A172 (cell line): ENCODE measurements around the gene HMGN4. TPM values are rescaled to one million over a fixed set of nuclear protein-coding genes. Genes with fewer than 3 reads are reported as not detected.

Source experiments
- DNase-seq: peaks from one replicate; pipeline ENCODE4 v3.0.0-alpha.2; 2015; ENCODE audit warnings: low spot score
- total RNA-seq: library from RNA; depleted of rRNA; stranded (reverse); fragments of >200 nt; shearing (Covaris generic); gene quantifications from 2 replicates; pipeline ENCODE4 v1.2.3, GENCODE V29; 2014

HMGN4 gene
- total RNA-seq, 1 experiment from 2014 or later = 106 TPM

DNA sequence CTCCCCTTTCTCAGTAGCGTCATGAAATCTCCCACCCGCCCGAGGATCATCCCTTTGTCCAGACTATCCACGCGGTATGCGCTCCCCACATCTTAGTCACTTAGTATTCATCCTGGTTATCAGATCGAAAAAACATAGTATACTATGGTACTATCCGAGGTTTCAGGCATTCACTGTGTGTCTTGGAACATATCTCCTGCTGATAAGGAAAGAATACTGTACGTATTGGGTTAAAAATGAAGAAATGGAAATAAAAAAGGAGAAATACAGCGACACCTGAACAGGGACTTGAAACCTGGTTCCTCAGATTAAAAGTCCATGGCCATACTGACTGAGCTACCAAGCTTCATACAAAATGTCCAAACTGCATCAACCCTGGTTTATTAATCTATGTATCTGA, 14.0 kb downstream of the HMGN4 start:
- DNase-seq = peak; percentile 6

DNA sequence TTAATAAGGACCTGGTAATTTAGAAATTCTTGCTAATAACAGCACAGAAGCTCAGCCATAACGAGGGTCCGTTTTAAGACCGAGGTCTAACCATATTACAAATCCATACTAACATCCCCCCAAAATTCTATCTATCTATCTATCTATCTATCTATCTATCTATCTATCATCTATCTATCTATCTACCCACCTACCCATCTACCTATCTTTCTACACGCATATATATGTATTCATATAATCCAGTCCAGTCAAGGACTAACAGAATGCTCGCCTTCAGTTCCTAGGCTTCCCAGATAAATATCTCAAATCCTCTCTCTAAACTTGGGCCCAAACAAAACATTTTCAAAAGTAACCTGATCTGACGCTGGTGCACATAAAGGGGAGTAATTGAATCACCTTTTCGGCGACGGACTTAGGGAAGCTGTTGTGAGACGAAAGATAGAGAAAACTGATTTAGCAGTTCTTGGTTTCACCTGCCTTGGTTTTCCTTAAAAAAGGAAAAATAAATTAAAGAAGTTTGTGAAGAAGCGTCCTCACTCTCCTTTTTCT, 14.5 kb downstream of the HMGN4 start:
- no peak for DNase-seq

DNA sequence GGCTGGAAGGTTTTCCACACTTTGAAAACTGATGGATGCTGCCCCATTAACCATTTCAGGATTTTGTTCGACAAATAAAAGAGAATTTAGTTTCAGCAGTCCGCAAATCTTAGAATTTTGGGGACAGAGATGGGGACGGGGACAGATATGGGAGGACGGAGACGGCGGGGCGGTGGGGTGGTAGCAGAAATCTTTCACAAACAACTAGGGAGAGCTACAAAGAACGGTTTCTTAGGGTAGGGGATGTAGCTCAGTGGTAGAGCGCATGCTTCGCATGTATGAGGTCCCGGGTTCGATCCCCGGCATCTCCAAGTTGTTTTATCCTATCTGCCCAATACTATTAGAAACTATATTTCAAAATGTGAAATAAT, 15.1 kb downstream of the HMGN4 start:
- peak; percentile 81 for DNase-seq

DNA sequence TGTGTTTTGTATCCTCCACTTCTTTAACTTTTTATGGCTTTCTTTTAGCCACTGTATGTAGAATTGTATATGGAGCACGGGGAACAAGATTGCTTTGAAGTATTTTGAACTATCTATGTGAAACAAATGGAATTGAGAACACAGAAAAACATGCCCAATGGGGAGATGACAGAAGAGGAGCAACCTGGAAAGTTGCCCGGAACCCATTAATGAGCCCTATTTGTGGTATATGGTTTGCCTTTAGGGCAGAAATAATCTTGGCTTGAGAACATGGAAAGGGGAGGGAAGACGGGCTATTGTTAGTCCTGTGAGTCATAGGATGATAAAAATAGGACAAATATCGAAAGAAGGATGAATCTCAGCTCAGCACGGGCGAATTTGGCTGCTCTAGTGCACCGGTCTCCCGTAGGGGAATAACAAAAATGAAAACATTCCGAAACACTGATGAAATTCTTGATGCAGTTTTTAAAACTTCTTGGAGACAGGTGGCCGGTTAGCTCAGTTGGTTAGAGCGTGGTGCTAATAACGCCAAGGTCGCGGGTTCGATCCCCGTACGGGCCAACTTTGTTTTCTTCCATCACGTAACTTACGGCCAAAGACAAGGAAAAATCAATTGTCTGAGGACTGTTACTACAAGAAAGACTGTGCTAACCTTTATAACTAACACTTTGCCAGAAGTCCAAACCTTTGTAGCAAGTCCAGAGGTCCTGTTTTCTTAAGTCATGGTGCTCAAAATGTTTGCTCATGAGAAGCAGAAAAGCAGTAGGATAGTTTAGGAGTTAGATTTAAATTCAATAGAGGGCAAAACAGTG, 15.7 kb downstream of the HMGN4 start:
- DNase-seq = peak; percentile 90

DNA sequence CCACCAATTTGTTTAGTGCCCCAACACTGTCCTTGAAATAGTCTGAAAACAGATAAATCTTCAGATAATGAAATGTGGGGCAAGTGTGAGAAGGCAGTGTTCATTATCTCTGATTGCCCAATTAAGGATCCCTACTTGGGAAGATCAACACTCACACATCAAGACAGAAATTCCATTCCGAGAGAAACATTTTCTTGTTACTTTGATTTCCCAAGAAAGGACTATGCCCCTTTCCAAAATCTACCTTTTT, 16.2 kb downstream of the HMGN4 start:
- no peak for DNase-seq

DNA sequence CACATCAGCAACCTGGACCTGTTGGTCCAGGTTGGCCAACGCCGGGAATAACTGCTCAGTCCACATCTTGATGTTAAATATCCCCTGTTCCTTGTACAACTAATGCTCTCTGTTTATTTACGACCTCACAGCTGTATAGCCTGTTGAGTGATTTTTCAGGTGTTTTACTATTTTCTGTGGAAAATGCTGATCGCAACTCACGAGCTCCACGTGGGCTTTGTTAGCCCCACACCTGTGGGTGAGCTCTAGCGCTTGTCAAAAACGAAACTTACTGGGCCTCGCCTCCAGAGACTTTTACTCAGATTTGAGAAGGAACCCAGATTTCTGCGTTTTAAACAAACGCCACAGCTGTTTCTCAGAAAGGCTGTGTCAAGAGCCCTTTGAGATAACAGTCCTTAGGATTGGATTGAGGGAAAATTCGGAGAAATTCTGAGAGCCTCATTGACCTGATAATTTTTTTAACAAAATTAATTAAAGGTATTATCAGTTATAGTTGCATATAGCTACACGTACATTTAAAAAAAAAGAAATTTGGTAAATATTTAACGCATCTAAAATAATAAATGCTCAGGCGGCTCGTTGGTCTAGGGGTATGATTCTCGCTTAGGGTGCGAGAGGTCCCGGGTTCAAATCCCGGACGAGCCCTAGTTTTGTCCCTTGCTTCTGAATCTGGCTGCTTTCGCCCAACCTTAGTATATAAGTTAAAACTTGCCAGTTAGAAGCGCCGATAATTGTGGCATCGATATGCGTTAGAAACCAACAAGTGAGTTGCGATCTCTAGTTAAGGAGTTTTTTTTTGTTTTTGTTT, 16.7 kb downstream of the HMGN4 start:
- DNase-seq = peak; percentile 72

DNA sequence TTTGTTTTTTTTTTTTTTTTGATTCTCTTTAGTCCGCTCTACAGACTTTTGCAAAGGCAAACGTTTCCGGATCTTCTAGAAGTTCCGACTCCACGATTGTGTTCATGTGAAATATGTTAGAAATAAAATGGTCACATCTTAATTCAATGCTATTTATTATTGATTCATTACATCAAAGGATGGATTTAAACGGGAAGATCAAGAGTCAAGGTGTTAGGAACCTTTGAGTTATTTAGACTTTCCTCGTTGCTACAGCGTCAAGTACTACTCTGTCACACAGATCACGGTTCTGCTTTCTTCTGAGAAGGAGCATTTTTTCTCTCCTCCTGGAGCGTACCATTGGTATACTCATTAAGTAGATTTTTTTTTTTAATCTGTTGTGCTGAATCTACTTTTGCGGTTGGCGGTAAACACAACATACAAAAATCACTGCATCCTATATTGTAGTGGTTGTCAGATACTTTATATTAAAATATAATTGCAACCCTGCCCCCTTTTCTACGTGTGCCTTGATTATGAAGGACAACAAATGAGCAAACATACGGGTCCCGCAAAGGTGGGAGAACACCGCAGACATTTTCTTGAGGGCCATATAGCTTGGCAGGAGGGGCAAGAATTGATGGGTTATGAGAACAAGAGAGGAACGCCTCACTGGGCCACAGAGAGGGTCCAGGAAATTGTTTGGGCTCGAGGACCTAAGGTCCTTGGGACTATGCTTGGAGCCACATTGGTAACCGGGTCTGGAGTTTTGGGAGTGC, 17.5 kb downstream of the HMGN4 start:
- peak; percentile 6 for DNase-seq

DNA sequence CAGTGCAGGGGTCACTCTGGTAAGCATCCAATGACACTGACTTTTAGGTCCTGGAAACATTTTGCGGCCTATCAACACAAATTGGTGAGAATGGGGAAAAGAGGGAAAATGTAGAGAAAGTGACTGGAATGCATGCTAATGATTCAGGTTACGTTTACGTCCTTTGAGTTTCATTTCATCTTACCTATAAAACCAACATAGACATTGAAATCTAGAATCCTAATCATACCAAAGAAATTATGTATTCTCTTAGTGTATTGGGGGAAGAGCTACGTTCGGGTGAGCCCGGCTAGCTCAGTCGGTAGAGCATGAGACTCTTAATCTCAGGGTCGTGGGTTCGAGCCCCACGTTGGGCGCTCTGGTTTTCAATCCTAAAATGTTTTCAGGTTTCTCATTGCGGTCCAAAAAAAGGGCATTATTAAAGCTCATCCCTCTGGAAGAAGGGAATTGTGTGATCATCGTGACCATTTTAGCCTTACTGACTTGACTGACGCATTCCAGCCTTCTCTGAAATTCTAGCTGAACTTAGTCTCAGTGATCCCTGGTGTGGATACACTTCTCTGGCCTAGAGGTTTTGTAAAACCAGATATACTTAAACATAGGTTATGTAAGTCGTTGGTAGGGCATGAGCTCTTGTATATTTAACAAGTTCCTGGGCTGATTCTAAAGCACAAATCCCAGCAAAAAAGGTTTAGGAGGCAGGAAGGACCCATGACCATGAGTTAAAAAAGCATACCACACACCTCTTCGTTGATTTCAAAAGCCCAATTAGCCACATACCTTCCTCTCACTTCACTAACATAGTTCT, 18.3 kb downstream of the HMGN4 start:
- peak; percentile 90 for DNase-seq

DNA sequence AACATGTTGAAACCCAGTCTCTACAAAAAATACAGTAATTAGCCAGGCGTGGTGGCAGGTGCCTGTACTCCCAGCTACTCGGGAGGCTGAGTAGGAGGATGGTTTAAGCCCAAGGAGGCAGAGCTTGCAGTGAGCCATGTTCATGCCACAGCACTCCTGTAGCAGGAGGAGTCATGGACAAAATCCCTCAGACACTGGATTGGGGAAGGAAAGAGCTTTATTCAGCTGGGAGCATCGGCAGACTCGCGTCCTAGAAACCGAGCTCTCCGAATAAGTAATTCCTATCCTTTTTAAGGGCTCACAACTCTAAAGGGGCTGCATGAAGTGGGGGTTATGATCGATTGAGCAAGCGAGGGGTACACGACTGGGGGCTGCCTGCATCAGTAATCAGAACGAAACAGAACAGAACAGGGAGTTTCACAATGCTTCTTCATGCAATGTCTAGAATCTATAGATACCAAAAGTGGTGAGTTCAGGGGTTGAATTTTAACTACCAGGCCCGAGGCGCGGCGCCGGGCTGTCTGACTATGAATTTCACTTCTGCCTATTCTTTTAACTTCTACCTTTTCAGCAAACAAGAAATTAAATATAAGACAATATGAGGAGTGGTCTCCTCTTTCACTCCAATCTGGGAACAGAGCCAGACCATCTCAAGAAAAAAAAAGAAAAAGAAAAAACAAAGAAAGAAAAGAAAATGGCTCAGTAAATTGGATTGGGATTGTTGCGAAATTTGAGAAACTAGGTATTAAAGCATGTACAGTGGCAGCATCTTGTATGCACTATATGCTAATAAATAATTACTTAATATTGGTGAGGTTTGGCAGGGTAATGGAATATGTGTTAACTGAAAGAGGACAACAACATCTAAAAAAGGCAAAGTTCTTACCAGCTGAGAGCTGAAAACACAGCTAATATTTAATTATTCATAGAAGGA, 23.6 kb downstream of the HMGN4 start:
- DNase-seq = no peak

DNA sequence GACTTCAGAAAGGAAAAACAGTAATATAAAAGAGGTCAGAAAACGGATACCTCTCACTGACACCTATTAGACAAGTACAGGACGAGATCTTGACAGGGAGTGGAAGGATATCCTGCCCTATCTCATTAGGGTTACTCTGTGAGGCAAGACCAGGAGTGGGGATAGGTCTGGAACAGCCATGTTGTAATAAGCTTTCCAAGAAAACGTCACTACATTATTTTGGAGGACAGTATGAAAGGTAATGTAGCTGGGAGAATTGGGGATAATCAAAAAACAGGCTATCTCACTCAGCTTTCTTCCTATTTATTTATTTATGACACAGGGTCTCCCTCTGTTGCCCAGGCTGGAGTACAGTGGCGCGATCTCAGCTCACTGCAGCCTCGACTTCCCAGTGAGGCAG, 25.3 kb downstream of the HMGN4 start:
- no peak for DNase-seq

DNA sequence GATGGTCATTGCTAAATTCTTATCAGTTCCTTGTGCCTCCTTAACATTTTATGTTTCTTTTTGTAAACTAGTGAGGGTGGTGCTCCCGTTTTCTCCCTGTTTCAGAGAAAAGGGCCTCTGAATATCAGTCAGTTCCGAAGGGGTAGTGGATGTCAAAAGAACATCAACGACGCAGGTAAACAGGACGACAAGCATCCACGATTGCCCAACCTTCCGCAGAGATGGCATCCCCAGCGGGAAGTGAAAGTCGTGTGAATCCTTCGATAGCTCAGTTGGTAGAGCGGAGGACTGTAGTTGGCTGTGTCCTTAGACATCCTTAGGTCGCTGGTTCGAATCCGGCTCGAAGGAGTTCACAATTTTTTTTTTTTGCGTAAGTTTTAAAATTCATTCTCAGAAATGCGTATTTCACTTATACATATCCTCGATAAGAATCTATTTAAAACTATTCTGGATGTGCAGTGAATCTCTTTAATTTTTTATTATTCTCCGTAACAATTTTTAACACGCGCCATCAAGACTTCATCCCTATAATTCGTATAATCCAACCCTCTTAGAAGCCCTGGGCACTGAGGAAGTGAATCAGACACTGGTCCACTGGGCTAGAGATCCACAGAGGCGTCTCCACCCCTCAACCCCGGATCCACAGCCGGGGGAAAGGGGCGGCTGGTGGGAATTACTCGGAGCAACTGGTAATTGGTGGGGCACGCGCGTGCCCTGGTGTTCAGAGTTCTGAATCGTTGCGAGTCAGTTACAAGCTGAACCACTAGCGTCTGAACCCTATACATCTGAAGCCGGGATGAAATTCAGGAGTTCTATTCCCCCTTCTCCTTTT, 30.7 kb downstream of the HMGN4 start:
- DNase-seq = peak; percentile 95

DNA sequence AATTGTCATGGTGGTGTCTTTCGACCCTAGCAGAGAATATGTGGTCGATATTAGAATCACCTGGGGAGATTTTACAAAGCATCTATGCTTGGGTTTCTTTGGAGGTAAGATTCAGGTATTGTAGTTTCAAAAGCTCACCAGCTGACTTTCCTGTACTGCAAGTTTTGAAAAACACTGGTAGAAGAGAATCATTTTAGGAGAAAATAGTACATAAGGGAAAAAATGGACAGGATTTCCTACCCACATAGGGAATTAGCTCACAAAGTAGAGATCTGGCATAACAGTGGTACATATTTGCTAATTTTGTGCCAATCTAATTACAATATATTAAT, 31.2 kb downstream of the HMGN4 start:
- DNase-seq = no peak

DNA sequence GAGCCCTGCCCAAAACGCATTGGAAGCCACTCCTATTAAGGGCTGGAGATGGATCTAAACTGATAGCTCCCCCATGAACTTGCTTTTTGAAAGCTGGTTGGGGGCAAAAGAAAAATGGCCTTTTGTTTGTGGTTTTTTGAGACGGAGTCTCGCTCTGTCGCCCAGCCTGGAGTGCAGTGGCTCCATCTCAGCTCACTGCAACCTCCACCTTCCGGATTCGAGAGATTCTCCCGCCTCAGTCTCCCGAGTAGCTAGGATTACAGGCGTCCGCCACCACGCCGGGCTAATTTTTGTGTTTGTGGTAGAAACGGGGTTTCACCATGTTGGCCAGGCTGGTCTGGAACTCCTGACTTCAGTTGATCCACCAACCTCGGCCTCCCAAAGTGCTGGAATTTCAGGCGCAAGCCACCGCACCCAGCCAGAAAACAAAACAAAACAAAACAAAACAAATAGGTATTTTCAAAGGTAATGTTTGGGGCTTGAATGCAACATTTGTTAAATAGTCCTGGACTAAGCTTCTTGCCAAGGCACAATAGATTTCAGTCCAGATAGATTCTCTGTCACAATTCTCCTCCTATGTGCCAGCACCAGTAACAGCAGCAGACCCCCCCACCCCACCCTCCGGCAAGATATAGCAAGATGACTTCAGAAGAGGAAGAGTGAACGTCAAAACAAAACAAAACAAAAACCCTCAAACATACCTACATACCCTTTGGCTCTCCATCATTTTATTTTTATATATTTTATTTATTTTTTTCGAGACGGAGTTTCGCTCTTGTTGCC, 32.1 kb downstream of the HMGN4 start:
- DNase-seq = no peak

DNA sequence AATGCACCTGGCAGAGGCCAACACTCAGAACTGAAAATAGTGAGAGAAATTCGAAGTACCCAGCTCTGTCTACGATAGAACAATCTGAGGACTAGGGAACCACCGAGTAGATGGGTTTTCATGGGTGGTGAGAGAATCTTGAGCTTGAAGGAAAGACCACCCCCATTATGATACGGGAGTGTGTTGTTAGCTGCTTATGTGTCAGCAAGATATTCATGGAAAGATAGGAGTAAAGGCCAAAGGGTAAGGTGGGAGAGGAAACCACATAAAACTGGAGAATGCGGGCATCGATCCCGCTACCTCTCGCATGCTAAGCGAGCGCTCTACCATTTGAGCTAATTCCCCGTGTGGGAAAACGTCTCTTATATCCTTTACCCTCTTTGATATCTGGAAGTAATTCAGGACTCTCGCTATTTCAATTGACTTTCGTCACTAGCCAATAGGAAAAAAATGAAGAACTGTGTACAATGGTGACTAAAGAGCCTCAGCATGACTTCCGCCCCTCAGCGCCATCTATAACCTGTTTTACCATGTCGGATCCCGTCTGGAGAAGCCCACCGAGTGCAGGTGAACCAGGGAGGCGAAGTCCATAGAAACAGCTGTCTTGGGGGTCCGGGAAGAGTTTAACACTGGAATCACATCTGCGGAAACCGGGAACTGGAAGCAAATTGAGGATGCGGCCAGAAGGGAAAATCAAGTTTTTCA, 33.6 kb downstream of the HMGN4 start:
- peak; percentile 97 for DNase-seq

DNA sequence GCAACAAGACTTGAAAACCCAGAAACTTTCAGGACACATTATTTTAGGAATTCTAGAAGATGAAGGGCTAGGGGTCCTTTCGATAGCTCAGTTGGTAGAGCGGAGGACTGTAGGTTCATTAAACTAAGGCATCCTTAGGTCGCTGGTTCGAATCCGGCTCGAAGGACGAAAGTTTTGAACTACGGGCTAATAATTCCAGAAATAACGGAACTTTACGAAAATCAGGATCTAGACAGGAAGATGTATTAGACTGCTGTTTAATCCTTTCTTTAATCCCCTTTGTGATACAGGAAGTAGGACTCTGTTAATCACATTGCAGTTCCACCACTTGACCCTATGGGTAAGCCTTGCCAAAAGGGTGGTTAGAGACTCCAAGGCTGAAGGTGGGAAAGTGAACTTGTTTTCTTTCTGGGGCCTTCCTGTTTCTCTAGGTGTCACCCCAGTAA, 37.4 kb downstream of the HMGN4 start:
- DNase-seq = peak; percentile 58

DNA sequence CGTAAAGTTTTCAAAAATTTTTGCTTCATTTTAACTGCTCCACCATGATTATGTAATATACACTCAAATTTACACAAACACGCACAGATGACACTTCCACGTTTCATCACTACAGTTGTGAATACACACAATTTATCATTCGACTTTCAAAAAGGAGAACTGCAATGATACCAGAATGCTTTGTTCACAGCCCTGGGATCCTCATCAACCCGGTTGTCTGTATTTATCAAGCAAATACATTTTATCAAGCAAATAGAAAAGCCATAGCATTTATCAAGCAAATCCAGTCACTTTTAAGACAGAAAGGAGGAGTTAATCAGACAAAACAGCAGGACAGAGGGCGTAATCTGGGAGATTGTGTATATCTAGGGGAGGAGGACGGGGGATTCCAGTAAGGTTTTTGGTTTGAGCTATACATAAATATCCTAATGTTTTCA, 38.3 kb downstream of the HMGN4 start:
- DNase-seq = no peak

DNA sequence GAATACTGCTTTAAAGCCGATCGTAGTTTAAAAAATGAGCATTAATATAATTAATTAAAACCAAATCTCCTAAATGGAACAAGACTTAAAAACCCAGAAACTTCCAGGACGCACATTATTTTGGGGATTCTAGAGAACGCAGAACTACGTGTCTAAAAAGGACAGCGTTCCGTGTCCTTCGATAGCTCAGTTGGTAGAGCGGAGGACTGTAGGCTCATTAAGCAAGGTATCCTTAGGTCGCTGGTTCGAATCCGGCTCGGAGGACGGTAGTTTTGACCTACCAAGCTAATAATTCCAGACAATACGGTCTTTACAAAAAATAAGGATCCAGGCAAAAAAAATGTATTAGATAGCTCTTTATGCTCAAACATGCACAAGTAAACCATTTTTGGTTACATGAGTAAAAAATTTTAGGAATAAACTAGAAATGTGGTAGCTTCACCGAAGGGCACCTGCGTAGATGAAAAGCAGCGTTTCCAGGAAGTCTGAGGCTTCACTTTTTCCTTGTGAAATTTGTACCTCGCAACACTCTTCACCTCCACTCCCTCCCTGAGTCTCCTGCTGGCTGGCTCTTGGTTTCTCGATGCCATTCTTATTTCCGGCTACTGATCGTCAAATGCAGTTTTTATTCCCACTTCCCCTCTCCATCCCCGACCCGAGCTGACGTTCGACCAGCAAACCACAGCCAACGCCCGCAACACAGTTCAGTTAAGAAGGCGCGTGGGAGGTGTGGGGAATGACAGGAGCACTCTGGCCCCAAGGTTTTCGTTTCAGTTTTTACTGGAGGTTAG, 39.0 kb downstream of the HMGN4 start:
- DNase-seq = peak; percentile 91
